Measurements from ENCODE around the gene PAFAH2.

Gene PAFAH2

DNA sequence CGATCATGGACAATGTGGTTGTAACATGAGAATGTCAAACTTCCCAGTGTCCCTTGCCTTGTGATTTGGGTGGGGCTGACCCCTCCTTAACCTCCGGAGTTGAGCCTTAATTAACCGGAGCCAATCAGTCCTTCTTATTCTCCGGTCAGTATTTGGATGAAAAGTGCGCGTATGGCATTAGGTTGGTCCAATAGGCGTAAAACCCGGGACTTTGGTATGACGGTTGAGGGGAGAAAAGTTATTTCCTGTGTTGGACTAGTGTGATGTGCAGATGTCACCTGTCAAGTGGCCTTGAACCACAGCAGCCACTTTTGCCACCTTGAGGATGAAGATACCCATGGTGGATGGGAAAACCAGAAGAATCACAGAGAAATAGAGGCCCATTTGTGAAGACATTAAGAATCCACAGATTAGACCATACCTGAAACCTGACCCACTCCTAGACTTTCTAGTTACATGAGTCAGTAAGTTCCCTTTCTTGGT lies 5.1 kb downstream of the PAFAH2 start:
- TF ChIP-seq, protein P1, sequence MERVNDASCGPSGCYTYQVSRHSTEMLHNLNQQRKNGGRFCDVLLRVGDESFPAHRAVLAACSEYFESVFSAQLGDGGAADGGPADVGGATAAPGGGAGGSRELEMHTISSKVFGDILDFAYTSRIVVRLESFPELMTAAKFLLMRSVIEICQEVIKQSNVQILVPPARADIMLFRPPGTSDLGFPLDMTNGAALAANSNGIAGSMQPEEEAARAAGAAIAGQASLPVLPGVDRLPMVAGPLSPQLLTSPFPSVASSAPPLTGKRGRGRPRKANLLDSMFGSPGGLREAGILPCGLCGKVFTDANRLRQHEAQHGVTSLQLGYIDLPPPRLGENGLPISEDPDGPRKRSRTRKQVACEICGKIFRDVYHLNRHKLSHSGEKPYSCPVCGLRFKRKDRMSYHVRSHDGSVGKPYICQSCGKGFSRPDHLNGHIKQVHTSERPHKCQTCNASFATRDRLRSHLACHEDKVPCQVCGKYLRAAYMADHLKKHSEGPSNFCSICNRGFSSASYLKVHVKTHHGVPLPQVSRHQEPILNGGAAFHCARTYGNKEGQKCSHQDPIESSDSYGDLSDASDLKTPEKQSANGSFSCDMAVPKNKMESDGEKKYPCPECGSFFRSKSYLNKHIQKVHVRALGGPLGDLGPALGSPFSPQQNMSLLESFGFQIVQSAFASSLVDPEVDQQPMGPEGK (CRISPR knock-in tag; IDR thresholded peaks at IDR 0.05; ENCODE audit: borderline replicate concordance): no peak
- no peak for TF ChIP-seq ZFP30 (CRISPR knock-in tag; IDR thresholded peaks at IDR 0.05)
- TF ChIP-seq CSDC2 (CRISPR knock-in tag; IDR thresholded peaks at IDR 0.05): no peak
- TF ChIP-seq, protein P2, sequence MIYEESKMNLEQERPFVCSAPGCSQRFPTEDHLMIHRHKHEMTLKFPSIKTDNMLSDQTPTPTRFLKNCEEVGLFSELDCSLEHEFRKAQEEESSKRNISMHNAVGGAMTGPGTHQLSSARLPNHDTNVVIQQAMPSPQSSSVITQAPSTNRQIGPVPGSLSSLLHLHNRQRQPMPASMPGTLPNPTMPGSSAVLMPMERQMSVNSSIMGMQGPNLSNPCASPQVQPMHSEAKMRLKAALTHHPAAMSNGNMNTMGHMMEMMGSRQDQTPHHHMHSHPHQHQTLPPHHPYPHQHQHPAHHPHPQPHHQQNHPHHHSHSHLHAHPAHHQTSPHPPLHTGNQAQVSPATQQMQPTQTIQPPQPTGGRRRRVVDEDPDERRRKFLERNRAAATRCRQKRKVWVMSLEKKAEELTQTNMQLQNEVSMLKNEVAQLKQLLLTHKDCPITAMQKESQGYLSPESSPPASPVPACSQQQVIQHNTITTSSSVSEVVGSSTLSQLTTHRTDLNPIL (CRISPR knock-in tag; IDR thresholded peaks at IDR 0.05; ENCODE audit: low read depth): no peak
- TF ChIP-seq, protein P3, sequence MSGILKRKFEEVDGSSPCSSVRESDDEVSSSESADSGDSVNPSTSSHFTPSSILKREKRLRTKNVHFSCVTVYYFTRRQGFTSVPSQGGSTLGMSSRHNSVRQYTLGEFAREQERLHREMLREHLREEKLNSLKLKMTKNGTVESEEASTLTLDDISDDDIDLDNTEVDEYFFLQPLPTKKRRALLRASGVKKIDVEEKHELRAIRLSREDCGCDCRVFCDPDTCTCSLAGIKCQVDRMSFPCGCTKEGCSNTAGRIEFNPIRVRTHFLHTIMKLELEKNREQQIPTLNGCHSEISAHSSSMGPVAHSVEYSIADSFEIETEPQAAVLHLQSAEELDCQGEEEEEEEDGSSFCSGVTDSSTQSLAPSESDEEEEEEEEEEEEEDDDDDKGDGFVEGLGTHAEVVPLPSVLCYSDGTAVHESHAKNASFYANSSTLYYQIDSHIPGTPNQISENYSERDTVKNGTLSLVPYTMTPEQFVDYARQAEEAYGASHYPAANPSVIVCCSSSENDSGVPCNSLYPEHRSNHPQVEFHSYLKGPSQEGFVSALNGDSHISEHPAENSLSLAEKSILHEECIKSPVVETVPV (CRISPR knock-in tag; IDR thresholded peaks at IDR 0.05): no peak
- TF ChIP-seq TOX (CRISPR knock-in tag; IDR thresholded peaks at IDR 0.05; ENCODE audit: borderline replicate concordance): no peak
- TF ChIP-seq ZNF70 (CRISPR knock-in tag; IDR thresholded peaks at IDR 0.05): no peak
- TF ChIP-seq ISL1 (CRISPR knock-in tag; IDR thresholded peaks at IDR 0.05): no peak
- no peak for TF ChIP-seq PPARA (CRISPR knock-in tag; IDR thresholded peaks at IDR 0.05; ENCODE audit: borderline replicate concordance)
- TF ChIP-seq TCF4 (CRISPR knock-in tag; IDR thresholded peaks at IDR 0.05; ENCODE audit: borderline replicate concordance): no peak
- no peak for ATAC-seq

DNA sequence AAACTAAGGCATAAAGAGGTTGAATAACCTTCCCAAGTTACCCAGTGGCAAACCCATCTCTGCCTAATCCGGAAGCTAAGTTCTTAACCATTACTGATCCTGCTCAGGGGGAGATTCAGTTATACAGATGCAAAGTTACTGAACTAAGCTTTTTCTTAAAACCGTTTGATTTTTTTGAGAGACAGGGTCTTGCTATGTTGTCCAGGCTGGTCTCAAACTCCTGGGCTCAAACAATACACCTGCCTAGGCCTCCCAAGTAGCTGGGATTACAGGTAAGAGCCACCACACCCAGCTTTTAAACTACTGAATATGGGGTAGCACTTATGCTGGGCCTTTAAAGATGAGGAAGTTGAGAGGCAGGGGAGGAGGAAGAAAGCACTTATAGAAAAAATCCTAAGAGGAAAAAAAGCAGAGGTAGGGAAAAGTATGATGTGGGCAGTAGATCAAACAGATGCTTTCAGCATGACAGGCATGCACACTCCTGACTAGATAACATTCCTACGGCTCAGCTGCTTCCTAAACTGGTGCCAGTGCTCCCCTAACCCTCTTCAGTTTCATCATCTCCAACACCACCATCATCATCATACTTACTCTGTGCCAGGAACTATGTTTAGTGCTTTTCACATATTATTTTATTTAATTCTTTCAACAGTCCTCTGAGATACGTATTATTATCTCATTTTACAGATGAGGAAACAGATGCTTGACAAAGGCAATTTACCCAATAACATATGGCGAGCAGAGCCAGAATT lies 5.8 kb downstream of the PAFAH2 start:
- TF ChIP-seq ZFP30 (CRISPR knock-in tag; IDR thresholded peaks at IDR 0.05): no peak
- no peak for TF ChIP-seq GLIS3 (CRISPR knock-in tag; IDR thresholded peaks at IDR 0.05)
- TF ChIP-seq ZNF565 (CRISPR knock-in tag; conservative IDR thresholded peaks at IDR 0.05; ENCODE audit: low read depth): no peak
- TF ChIP-seq ARNTL (CRISPR knock-in tag; IDR thresholded peaks at IDR 0.05; ENCODE audit: borderline replicate concordance, low read depth): no peak
- no peak for TF ChIP-seq SNAI2 (CRISPR knock-in tag; IDR thresholded peaks at IDR 0.05)
- TF ChIP-seq ESRRG (CRISPR knock-in tag; IDR thresholded peaks at IDR 0.05): no peak
- TF ChIP-seq, protein P4, sequence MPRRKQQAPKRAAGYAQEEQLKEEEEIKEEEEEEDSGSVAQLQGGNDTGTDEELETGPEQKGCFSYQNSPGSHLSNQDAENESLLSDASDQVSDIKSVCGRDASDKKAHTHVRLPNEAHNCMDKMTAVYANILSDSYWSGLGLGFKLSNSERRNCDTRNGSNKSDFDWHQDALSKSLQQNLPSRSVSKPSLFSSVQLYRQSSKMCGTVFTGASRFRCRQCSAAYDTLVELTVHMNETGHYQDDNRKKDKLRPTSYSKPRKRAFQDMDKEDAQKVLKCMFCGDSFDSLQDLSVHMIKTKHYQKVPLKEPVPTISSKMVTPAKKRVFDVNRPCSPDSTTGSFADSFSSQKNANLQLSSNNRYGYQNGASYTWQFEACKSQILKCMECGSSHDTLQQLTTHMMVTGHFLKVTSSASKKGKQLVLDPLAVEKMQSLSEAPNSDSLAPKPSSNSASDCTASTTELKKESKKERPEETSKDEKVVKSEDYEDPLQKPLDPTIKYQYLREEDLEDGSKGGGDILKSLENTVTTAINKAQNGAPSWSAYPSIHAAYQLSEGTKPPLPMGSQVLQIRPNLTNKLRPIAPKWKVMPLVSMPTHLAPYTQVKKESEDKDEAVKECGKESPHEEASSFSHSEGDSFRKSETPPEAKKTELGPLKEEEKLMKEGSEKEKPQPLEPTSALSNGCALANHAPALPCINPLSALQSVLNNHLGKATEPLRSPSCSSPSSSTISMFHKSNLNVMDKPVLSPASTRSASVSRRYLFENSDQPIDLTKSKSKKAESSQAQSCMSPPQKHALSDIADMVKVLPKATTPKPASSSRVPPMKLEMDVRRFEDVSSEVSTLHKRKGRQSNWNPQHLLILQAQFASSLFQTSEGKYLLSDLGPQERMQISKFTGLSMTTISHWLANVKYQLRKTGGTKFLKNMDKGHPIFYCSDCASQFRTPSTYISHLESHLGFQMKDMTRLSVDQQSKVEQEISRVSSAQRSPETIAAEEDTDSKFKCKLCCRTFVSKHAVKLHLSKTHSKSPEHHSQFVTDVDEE (CRISPR knock-in tag; IDR thresholded peaks at IDR 0.05): no peak
- TF ChIP-seq TOX (CRISPR knock-in tag; IDR thresholded peaks at IDR 0.05; ENCODE audit: borderline replicate concordance): no peak
- TF ChIP-seq, protein P5, sequence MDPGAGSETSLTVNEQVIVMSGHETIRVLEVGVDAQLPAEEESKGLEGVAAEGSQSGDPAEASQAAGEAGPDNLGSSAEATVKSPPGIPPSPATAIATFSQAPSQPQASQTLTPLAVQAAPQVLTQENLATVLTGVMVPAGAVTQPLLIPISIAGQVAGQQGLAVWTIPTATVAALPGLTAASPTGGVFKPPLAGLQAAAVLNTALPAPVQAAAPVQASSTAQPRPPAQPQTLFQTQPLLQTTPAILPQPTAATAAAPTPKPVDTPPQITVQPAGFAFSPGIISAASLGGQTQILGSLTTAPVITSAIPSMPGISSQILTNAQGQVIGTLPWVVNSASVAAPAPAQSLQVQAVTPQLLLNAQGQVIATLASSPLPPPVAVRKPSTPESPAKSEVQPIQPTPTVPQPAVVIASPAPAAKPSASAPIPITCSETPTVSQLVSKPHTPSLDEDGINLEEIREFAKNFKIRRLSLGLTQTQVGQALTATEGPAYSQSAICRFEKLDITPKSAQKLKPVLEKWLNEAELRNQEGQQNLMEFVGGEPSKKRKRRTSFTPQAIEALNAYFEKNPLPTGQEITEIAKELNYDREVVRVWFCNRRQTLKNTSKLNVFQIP (CRISPR knock-in tag; IDR thresholded peaks at IDR 0.05; ENCODE audit: borderline replicate concordance, low read depth): no peak
- TF ChIP-seq, protein P1 (CRISPR knock-in tag; IDR thresholded peaks at IDR 0.05; ENCODE audit: borderline replicate concordance): no peak
- no peak for TF ChIP-seq TCF4 (CRISPR knock-in tag; IDR thresholded peaks at IDR 0.05; ENCODE audit: borderline replicate concordance)
- no peak for TF ChIP-seq ZC3H10 (CRISPR knock-in tag; IDR thresholded peaks at IDR 0.05)
- TF ChIP-seq BACH2 (CRISPR knock-in tag; IDR thresholded peaks at IDR 0.05; ENCODE audit: borderline replicate concordance): no peak
- TF ChIP-seq RARB (CRISPR knock-in tag; IDR thresholded peaks at IDR 0.05): no peak
- no peak for TF ChIP-seq OSR1 (CRISPR knock-in tag; IDR thresholded peaks at IDR 0.05)
- ATAC-seq: no peak
